Measurements from ENCODE around the gene GLI3.
"Not testable (repeated sequence)": the region's sequence is repeated elsewhere in the genome, so short reads cannot be mapped to it uniquely, and the experiment has no call there.

The GLI3 gene

GRCh38 chr7:42212541-42213090, 24.4 kb downstream of the GLI3 start:
- no peak for DNase-seq (ENCODE audit: low read depth in 3 of 3)

GRCh38 chr7:42211938-42212337, 25.1 kb downstream of the GLI3 start:
- no peak for DNase-seq (ENCODE audit: low read depth in 3 of 3)

GRCh38 chr7:42210779-42211178, 26.2 kb downstream of the GLI3 start:
- no peak for DNase-seq (ENCODE audit: low read depth in 3 of 3)

GRCh38 chr7:42210333-42210732, 26.7 kb downstream of the GLI3 start:
- no peak for DNase-seq (ENCODE audit: low read depth in 3 of 3)

- not testable (repeated sequence) for DNase-seq (ENCODE audit: low read depth in 3 of 3)
These were observed 27.9 kb downstream of the GLI3 start for GRCh38 chr7:42209085-42209484.

GRCh38 chr7:42208572-42208971, 28.4 kb downstream of the GLI3 start:
- DNase-seq (ENCODE audit: low read depth in 3 of 3): no peak

- no peak for DNase-seq (ENCODE audit: low read depth in 3 of 3)
These were observed 29.6 kb downstream of the GLI3 start for GRCh38 chr7:42207420-42207819.

- no peak for DNase-seq (ENCODE audit: low read depth in 3 of 3)
These were observed 33.7 kb downstream of the GLI3 start for GRCh38 chr7:42203336-42203735.

- DNase-seq (ENCODE audit: low read depth in 3 of 3): no peak
These were observed 34.4 kb downstream of the GLI3 start for GRCh38 chr7:42202601-42203000.

- DNase-seq (ENCODE audit: low read depth in 3 of 3): no peak
These were observed 37.9 kb downstream of the GLI3 start for GRCh38 chr7:42198974-42199668.

GRCh38 chr7:42198296-42198695, 38.7 kb downstream of the GLI3 start:
- DNase-seq (ENCODE audit: low read depth in 3 of 3): no peak

GRCh38 chr7:42197451-42197850, 39.6 kb downstream of the GLI3 start:
- no peak for DNase-seq (ENCODE audit: low read depth in 3 of 3)

GRCh38 chr7:42194238-42194637, 42.8 kb downstream of the GLI3 start:
- no peak for DNase-seq (ENCODE audit: low read depth in 3 of 3)

GRCh38 chr7:42193471-42194129, 43.4 kb downstream of the GLI3 start:
- no peak for DNase-seq (ENCODE audit: low read depth in 3 of 3)

- DNase-seq (ENCODE audit: low read depth in 3 of 3): no peak
These were observed 44.1 kb downstream of the GLI3 start for GRCh38 chr7:42192851-42193461.

GRCh38 chr7:42192066-42192465, 44.9 kb downstream of the GLI3 start:
- DNase-seq (ENCODE audit: low read depth in 3 of 3): no peak

GRCh38 chr7:42189535-42189934, 47.5 kb downstream of the GLI3 start:
- no peak for DNase-seq (ENCODE audit: low read depth in 3 of 3)

- DNase-seq (ENCODE audit: low read depth in 3 of 3): no peak
These were observed 50.9 kb downstream of the GLI3 start for GRCh38 chr7:42186151-42186550.

GRCh38 chr7:42185726-42186125, 51.3 kb downstream of the GLI3 start:
- DNase-seq (ENCODE audit: low read depth in 3 of 3): no peak

- DNase-seq (ENCODE audit: low read depth in 3 of 3): no peak
These were observed 53.5 kb downstream of the GLI3 start for GRCh38 chr7:42183547-42183946.

GRCh38 chr7:42181566-42181965, 55.4 kb downstream of the GLI3 start:
- DNase-seq (ENCODE audit: low read depth in 3 of 3): no peak

GRCh38 chr7:42180806-42181205, 56.2 kb downstream of the GLI3 start:
- no peak for DNase-seq (ENCODE audit: low read depth in 3 of 3)

- no peak for DNase-seq (ENCODE audit: low read depth in 3 of 3)
These were observed 60.3 kb downstream of the GLI3 start for GRCh38 chr7:42176724-42177101.

Measured in stimulated activated CD4-positive, alpha-beta T cell treated with anti-CD3 and anti-CD28 coated beads, TNF-alpha, amount 100 ng/mL, for 4 hours (primary cell).